OCI-LY7 (cell line): ENCODE measurements around the gene HS6ST3.

Experiments used
- EZH2phosphoT487 ChIP-seq: fragments of 200-600 bp; sonication (generic); IDR thresholded peaks from 2 replicates; pipeline ENCODE4 v1.6.1; 2018; ENCODE audit warnings: low read depth, borderline replicate concordance, mild to moderate bottlenecking, mixed run types, antibody characterized with exemption, low read length, moderate library complexity, mixed read lengths
- TF ChIP-seq, protein P1 (sequence below): fragments of 200-600 bp; sonication (generic); conservative IDR thresholded peaks from 2 replicates; pipeline ENCODE4 v1.5.1; 2014; ENCODE audit warnings: mild to moderate bottlenecking, antibody characterized with exemption, low read length, moderate library complexity, mixed read lengths

DNA sequence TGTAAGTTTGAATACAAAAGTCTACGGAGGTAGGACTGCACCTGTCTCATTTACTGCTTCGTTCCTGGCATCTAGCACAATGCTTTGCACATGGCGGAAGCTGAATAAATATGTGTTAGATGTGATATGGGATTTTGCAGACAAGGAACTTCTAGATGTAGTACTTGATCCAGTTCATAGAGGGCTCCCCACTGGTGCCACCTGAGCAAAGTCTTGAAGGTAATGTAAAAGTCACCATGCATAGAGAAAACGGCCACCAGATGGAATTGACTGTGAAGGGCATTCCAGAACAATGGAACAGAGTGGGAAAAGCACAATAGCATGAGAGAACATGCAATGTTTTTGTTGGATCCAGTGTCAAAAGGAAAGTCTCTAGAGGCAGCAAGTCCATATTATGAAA, 209.3 kb downstream of the HS6ST3 start:
- TF ChIP-seq, protein P1, sequence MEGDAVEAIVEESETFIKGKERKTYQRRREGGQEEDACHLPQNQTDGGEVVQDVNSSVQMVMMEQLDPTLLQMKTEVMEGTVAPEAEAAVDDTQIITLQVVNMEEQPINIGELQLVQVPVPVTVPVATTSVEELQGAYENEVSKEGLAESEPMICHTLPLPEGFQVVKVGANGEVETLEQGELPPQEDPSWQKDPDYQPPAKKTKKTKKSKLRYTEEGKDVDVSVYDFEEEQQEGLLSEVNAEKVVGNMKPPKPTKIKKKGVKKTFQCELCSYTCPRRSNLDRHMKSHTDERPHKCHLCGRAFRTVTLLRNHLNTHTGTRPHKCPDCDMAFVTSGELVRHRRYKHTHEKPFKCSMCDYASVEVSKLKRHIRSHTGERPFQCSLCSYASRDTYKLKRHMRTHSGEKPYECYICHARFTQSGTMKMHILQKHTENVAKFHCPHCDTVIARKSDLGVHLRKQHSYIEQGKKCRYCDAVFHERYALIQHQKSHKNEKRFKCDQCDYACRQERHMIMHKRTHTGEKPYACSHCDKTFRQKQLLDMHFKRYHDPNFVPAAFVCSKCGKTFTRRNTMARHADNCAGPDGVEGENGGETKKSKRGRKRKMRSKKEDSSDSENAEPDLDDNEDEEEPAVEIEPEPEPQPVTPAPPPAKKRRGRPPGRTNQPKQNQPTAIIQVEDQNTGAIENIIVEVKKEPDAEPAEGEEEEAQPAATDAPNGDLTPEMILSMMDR = no peak
- no peak for TF ChIP-seq EZH2phosphoT487
